Endothelial cell of umbilical vein (primary cell): ENCODE data around the gene LDHAL6B.

ENCODE experiments used
- EZH2 ChIP-seq: IDR thresholded peaks from 2 replicates; pipeline ENCODE4 v1.6.1; 2012; ENCODE audit warnings: borderline replicate concordance, low read depth, mild to moderate bottlenecking, moderate library complexity, low read length, inconsistent platforms; ENCODE audit not compliant: severe bottlenecking
- FOS ChIP-seq: IDR thresholded peaks from 2 replicates; pipeline ENCODE4 v1.6.1; 2011; ENCODE audit warnings: mild to moderate bottlenecking, low read length, moderate library complexity, borderline replicate concordance; ENCODE audit not compliant: insufficient read depth
- GATA2 ChIP-seq: IDR thresholded peaks from 2 replicates; pipeline ENCODE4 v1.7.0; 2011; ENCODE audit warnings: low read depth, mild to moderate bottlenecking, moderate library complexity, mixed read lengths, low read length; ENCODE audit not compliant: insufficient read length, insufficient read depth
- JUN ChIP-seq: IDR thresholded peaks from 2 replicates; pipeline ENCODE4 v1.6.1; 2011; ENCODE audit warnings: borderline replicate concordance, low read depth; ENCODE audit not compliant: insufficient read length, insufficient read depth
- MYC ChIP-seq: IDR thresholded peaks from one replicate; pipeline ENCODE4 v1.6.1; 2011; ENCODE audit warnings: mild to moderate bottlenecking, low read depth, low read length
- POLR2A ChIP-seq: IDR thresholded peaks from 2 replicates; pipeline ENCODE4 v1.6.1; 2012; ENCODE audit warnings: low read depth, mild to moderate bottlenecking, control low read depth, low read length
- POLR2AphosphoS5 ChIP-seq: IDR thresholded peaks from 2 replicates; pipeline ENCODE4 v1.6.1; 2012; ENCODE audit warnings: low read depth, mild to moderate bottlenecking, control low read depth, low read length, moderate library complexity; ENCODE audit not compliant: insufficient read depth
- TF ChIP-seq, protein P1 (sequence below), 2 donors: IDR thresholded peaks; 1 replicate in 1 of 2; 2 replicates in 1 of 2; pipeline ENCODE4 v1.5.1; 2011; ENCODE audit warnings: low read length in 2 of 2, mild to moderate bottlenecking in 2 of 2, moderate library complexity in 2 of 2, control low read depth in 1 of 2, inconsistent platforms in 1 of 2, low read depth in 1 of 2; ENCODE audit not compliant: insufficient read depth in 1 of 2; ENCODE audit errors: extremely low read depth in 1 of 2
- TF ChIP-seq, protein P2 (sequence below): IDR thresholded peaks from 2 replicates; pipeline ENCODE4 v1.6.1; 2011; ENCODE audit not compliant: insufficient read depth, insufficient read length

DNA sequence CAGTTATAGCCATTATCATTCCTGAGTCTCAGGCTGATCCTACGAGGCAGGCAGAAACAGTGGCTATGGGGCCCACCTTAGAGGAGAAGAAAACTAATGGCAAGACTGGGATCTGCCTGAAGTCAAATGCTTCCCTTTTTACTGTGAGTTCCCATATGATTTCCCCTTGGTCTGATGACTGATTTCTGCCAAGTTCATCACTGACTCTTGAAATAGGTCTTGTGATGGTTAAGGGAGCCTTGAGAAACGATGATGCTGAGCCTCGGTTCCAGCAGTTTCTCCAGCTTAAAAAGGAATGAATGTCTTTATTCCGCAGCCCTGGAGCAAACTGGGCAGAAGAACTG lies 29.4 kb upstream of the LDHAL6B start:
- TF ChIP-seq EZH2 = no peak
- no peak for TF ChIP-seq POLR2A
- TF ChIP-seq, protein P1, sequence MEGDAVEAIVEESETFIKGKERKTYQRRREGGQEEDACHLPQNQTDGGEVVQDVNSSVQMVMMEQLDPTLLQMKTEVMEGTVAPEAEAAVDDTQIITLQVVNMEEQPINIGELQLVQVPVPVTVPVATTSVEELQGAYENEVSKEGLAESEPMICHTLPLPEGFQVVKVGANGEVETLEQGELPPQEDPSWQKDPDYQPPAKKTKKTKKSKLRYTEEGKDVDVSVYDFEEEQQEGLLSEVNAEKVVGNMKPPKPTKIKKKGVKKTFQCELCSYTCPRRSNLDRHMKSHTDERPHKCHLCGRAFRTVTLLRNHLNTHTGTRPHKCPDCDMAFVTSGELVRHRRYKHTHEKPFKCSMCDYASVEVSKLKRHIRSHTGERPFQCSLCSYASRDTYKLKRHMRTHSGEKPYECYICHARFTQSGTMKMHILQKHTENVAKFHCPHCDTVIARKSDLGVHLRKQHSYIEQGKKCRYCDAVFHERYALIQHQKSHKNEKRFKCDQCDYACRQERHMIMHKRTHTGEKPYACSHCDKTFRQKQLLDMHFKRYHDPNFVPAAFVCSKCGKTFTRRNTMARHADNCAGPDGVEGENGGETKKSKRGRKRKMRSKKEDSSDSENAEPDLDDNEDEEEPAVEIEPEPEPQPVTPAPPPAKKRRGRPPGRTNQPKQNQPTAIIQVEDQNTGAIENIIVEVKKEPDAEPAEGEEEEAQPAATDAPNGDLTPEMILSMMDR (IDR thresholded peaks at IDR 0.05; ENCODE audit: extremely low read depth in 1 of 2, insufficient read depth in 1 of 2, low read depth in 1 of 2, low read length in 2 of 2) = no peak
- no peak for TF ChIP-seq MYC
- TF ChIP-seq, protein P2, sequence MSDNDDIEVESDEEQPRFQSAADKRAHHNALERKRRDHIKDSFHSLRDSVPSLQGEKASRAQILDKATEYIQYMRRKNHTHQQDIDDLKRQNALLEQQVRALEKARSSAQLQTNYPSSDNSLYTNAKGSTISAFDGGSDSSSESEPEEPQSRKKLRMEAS = no peak
- no peak for TF ChIP-seq POLR2AphosphoS5
- TF ChIP-seq FOS = no peak
- no peak for TF ChIP-seq GATA2
- TF ChIP-seq JUN = no peak
